Measurements from ENCODE around the gene DIP2C.
"Not testable (repeated sequence)": the region's sequence is repeated elsewhere in the genome, so short reads cannot be mapped to it uniquely, and the experiment has no call there.

Gene DIP2C

GRCh38 chr10:351770-352334 lies 337.6 kb downstream of the DIP2C start:
- no peak for TF ChIP-seq CTCF (IDR thresholded peaks at IDR 0.05; ENCODE audit: low read length, missing control alignments)
- no peak for DNase-seq (ENCODE audit: low read depth)
- no peak overlapping the region for H3K4me3 ChIP-seq (replicated peaks; ENCODE audit: low read depth, low read length)

- H3K4me3 ChIP-seq (replicated peaks; ENCODE audit: low read depth, low read length) = no peak overlapping the region
- TF ChIP-seq CTCF (IDR thresholded peaks at IDR 0.05; ENCODE audit: low read length, missing control alignments) = no peak
- DNase-seq (ENCODE audit: low read depth) = no peak
These were observed 338.4 kb downstream of the DIP2C start for GRCh38 chr10:350981-351501.

GRCh38 chr10:349081-349480 lies 340.4 kb downstream of the DIP2C start:
- H3K4me3 ChIP-seq (replicated peaks; ENCODE audit: low read depth, low read length) = no peak overlapping the region
- no peak for TF ChIP-seq CTCF (IDR thresholded peaks at IDR 0.05; ENCODE audit: low read length, missing control alignments)
- DNase-seq (ENCODE audit: low read depth) = no peak

GRCh38 chr10:348456-348855 lies 341.0 kb downstream of the DIP2C start:
- no peak for DNase-seq (ENCODE audit: low read depth)
- H3K4me3 ChIP-seq (replicated peaks; ENCODE audit: low read depth, low read length) = no peak overlapping the region
- TF ChIP-seq CTCF (IDR thresholded peaks at IDR 0.05; ENCODE audit: low read length, missing control alignments) = no peak

- H3K4me3 ChIP-seq (replicated peaks; ENCODE audit: low read depth, low read length); DNase-seq (ENCODE audit: low read depth): not testable (repeated sequence)
These were observed 341.7 kb downstream of the DIP2C start for GRCh38 chr10:347774-348173.

- DNase-seq (ENCODE audit: low read depth); H3K4me3 ChIP-seq (replicated peaks; ENCODE audit: low read depth, low read length): not testable (repeated sequence)
These were observed 342.3 kb downstream of the DIP2C start for GRCh38 chr10:347190-347589.

- no peak overlapping the region for H3K4me3 ChIP-seq (replicated peaks; ENCODE audit: low read depth, low read length)
- no peak for DNase-seq (ENCODE audit: low read depth)
- TF ChIP-seq CTCF (IDR thresholded peaks at IDR 0.05; ENCODE audit: low read length, missing control alignments) = no peak
These were observed 344.8 kb downstream of the DIP2C start for GRCh38 chr10:344582-345200.

Measured in fibroblast of pulmonary artery (primary cell).